Diencephalon (tissue), 1 donor: ENCODE data around the gene ZNRF1. TPM values are rescaled to one million over a fixed set of nuclear protein-coding genes. Genes with fewer than 3 reads are reported as not detected.

Experiments used
- total RNA-seq: library from RNA; depleted of rRNA; stranded (reverse); fragments of >200 nt; gene quantifications from one replicate; pipeline ENCODE4 v1.2.3, GENCODE V29; 2014

ZNRF1 gene
- total RNA-seq = 26.8 TPM

DNA sequence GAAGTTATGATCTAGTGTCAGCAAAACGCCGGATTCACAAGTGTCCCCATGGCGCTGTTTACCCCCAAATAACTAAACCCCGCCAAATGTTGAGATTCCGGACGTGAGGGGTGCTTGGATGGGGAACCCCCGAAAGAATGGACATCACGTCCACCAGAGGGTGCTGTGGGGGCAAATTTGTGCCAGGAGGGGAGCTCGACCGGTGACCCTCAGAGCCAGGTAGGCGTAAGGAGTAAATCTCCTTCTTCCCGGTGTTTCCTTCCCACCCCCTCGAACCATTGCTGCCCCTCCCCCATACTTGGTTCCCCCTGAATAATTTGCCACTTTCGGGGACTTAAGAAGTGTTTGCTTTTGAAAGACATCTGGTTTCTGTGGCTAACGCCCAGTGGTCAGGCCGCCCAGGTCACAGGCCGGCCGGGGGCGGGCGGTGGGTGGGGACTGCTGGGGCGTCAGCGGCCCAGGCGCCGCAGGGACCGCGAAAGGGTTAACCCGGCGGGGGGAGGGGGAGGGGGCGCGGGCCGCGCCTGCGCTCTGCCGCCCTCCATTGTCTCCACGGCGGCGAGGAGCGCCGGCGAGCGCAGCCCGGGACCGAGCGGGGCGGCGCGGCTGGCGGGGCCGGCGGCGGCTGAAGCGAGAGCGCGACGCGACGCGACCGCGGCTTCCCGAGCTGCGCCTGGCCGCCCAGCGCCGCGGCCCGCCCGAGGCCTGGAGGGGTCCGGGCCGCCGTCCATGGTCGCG, at the start of gene ZNRF1:
TSS of gene ZNRF1 (plus strand) at position 544 of the 738 bp plus-strand sequence. CDS start 648 bp downstream, outside the sequence.

DNA sequence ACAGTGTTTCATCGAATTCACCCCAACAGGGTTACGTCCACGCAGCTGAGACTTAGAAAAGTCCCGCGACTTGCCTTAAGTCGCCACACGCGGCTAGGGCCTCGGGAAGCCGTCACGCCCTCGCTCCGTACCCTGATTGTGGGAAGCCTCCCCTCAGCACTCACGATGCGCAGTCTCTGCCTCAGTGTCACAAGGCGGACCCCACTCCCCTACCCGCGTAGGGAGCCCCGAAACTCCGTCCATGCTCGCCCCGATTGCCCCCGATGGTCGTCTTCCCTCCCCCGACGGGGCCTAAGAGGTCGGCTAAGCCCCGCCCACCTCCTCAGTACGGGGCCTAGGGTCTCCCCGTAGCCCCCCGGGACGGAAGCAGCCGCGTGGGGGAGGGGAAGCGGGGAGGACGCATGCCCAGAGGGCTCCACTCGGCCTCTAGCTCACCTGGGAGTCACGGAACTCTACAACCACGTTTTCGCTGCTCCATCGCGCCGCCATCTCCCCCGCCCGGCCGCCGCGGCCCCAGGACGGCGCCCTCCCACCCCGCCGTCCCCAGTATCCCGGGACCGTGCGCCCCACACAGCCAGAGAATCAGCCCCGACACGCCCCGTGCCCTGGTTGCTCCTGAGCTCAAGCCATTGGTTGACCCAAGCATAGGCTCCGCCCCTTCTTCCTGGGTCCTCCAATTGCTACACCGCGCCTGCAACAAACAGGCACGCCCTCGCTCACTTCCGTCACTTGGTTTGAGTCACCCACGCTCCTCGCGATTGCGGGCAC, 14.1 kb upstream of the ZNRF1 start, which contains the start of gene WDR59:
TSS of gene WDR59 (minus strand) at position 595 of the 768 bp plus-strand sequence. CDS start at position 489, 106 bp downstream.

DNA sequence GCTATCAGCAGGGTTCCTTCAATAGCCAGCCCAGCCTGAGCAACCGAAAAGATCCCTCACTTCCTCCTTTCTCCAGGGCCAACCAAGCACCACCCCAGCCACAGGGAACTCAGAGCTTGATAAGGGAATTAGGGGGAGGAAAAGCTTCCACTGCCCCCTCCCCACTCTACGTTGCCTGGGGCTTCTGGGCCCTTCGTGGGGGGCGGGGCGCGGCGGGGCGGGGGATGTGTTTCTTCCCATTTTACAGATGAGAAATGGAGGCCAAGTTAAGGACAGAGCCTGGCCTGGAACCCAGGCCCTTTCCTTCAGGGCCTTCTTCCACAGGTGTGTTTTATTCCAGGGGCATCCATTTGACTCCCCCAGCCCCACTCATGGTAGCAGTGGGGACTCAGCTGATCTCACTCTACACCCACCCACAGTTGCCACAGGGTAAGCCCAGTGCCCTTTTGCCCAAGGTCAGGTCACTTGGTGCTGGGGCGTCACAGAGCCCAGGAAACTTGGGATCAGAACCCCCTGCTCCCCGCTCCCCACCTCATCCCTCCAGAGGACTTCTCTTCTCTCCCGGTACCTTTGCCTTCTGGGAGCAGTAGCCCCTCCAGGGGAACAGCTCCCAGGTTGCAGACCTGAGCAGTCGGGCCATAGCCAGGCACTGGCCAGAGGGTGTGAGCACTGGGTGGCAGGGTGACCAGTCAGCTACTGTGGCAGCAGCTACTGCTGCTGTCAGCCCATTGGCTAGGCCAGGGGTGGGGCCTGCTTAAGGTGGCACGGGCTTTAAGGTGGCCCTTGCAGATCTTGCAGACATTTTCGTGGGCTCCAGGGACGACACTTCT, 117.5 kb downstream of the ZNRF1 start, which contains the start of gene LDHD:
TSS of gene LDHD (minus strand) at position 700 of the 830 bp plus-strand sequence. CDS start at position 640, 60 bp downstream.

DNA sequence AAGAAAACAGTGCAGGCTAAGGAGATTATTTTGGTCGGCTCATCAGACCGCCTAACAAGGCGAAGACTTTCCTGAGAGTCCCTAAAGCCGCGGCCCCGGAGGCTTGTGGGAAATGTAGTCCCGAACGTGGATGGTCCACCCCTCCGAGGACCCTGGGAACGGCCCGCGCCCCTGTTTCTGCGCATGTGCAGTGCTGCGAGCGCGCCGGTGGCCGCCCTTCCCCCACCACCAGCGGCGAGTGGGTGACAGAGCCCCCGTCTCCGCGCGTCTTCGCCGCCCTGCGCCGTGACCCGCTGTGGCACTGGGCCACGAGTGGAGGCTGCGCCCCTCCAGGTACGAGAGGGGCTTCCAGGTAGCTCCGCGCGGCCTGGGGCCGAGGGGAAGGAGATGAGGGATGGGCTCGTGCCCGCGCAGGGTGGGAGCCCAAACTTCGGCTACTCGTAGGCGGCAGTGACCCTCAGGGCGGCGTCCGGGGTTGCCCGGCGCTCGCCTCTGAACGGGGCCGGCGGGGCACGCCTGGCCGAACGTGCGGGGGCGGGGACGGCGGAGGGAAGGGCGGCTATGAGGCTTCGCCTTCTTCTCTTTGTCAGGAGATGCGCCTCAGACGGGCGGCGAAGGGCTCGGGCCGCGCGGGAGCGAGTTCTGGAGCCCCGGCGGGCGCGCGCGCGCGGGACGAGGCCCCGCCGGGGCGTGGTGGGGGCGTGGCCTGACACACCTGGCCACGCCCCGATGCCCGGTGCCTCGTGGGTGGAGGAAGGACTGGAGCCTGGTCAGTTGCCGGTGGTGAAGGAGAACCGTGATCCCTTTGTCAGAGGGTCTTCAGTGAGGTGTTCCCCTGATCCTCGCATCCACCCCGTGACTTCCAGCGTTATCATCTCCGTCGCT, 149.7 kb downstream of the ZNRF1 start, which contains the start of gene ZFP1:
TSS of gene ZFP1 (plus strand) at position 214 of the 885 bp plus-strand sequence. CDS start 4,428 bp downstream, outside the sequence.

Other genes with a start within 250 kb of the ZNRF1 start
- gene FA2H, start 224.2 kb upstream of the ZNRF1 start, total RNA-seq = 0.23 TPM
- 28.6 TPM for gene WDR59, start 13.9 kb upstream of the ZNRF1 start, total RNA-seq
- gene LDHD, start 117.8 kb downstream of the ZNRF1 start, total RNA-seq = 6.7 TPM
- 54.7 TPM for gene ZFP1, start 149.5 kb downstream of the ZNRF1 start, total RNA-seq
- not detected for gene CTRB2, start 208.1 kb downstream of the ZNRF1 start, total RNA-seq
- gene CTRB1, start 220.0 kb downstream of the ZNRF1 start, total RNA-seq = not detected